Measurements from ENCODE around the gene TBL1XR1.

The TBL1XR1 gene

DNA sequence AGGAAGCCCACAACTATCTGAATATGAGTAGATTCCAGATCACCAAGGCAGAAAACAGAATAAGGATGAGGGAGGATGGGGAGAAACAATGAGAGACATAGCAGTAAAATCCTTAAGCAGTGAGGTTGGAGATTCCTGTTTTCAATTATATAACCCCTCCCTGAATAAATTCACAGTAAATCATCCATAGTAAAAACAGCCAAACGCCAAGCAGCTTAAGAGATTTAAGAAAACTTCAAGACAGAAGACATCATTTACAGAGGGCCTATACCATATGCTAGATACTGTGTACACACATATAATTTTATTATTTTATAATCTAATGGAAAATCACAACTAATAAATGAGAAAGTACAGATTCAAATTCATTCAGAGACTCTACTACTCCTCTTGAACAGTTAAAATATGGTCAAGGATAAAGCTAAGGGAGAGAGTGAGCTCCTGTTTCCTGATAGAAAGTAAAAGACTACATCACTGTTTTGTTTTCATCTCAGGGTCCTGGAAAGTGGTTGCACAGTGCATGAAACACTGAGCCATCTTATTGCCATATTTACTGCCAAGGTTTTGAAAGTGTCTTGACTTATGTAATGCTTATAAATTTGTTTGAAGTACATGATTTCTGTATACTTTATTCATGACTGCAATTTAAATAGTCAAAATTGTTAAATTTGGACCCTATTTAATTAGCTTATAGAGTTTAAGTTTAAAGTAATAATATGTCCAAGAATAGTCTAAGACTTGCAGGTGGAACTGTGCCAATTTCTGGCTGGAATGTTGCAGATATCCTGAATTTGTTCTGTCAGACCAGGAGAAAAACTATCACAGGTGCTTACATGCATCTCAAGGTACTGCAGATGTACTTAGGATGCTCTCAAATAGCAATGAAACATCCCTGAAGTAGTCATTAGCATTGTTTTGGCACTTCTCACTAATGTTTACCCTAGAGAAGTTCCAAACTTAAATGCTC, 141.4 kb downstream of the TBL1XR1 start:
- H3K4me3 ChIP-seq (ENCODE audit: low read depth, low read length) = no peak overlapping the region
- TF ChIP-seq, protein P1, sequence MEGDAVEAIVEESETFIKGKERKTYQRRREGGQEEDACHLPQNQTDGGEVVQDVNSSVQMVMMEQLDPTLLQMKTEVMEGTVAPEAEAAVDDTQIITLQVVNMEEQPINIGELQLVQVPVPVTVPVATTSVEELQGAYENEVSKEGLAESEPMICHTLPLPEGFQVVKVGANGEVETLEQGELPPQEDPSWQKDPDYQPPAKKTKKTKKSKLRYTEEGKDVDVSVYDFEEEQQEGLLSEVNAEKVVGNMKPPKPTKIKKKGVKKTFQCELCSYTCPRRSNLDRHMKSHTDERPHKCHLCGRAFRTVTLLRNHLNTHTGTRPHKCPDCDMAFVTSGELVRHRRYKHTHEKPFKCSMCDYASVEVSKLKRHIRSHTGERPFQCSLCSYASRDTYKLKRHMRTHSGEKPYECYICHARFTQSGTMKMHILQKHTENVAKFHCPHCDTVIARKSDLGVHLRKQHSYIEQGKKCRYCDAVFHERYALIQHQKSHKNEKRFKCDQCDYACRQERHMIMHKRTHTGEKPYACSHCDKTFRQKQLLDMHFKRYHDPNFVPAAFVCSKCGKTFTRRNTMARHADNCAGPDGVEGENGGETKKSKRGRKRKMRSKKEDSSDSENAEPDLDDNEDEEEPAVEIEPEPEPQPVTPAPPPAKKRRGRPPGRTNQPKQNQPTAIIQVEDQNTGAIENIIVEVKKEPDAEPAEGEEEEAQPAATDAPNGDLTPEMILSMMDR (IDR thresholded peaks at IDR 0.05; ENCODE audit: borderline replicate concordance, insufficient read depth, low read depth, low read length) = no peak

DNA sequence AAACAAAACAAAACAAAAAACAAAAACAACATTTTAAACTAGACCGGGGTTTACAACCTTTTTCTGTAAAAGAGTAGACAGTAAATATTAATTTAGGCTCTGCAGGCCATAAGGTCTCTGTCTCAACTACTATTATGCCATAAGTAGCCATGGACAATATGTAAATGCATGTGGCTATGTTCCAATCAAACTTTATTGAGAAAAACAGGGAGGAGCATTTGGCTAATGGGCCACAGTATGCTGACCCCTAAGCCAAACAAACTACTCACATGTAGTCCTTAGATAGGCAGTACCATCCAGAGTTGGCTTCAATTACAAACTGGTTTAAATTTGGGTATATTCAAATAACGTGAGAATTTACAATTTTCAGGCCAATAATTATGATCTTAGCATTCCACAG, 144.2 kb downstream of the TBL1XR1 start:
- H3K4me3 ChIP-seq (ENCODE audit: low read depth, low read length) = no peak overlapping the region
- TF ChIP-seq, protein P1 (IDR thresholded peaks at IDR 0.05; ENCODE audit: borderline replicate concordance, insufficient read depth, low read depth, low read length) = no peak

DNA sequence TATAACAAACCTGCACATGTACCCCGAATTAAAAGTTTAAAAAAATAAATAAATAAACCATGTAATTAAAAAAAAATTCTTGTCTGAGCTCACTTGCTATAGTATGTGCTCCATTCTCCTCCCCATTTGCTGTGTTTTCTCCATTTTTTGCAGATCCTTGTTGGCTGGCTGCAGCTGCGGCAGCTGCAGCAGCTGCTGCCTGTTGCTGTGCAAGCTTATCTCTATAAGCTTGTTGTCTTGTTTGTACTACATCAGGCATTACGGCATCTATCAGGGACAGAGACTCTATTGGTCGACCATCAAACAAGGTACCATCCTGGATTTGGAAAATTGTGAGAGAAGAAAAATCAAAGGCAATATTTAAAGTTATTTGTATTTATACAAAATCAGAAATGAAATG, 145.9 kb downstream of the TBL1XR1 start:
- TF ChIP-seq, protein P1 (IDR thresholded peaks at IDR 0.05; ENCODE audit: borderline replicate concordance, insufficient read depth, low read depth, low read length) = no peak
- no peak overlapping the region for H3K4me3 ChIP-seq (ENCODE audit: low read depth, low read length)

DNA sequence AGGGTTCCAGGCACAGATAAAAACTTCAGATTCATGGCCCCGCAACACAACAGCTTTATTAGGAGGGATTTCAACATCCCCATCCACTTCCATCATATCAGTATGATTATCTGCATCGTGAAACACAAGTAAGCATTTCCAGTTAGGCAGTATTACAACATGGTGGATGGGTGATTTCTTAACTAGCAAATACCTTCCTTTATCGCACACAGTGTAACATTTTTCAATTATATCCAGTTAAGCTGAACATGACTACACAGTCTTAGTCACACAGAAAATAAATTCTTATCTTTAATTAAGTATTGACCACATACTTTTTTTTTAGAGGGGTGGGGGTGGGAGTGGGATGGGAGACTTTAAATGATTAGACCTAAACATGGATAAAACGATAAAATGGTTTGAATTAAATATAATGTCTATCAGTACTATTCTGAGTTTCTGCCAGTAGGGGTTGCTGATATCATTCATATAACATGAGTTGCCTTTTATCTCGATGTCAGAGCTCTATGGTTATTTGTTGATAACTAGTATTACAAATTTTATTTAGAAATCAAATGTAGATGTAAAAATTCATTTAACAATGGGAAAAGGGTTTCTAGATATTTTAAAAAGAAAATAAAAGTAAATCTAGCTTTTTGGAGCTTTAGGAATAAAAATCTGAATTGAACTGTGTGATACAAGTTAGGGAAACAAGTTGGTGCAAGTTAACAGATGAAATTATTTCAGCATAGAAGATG, 146.6 kb downstream of the TBL1XR1 start:
- TF ChIP-seq, protein P1 (IDR thresholded peaks at IDR 0.05; ENCODE audit: borderline replicate concordance, insufficient read depth, low read depth, low read length) = no peak
- no peak overlapping the region for H3K4me3 ChIP-seq (ENCODE audit: low read depth, low read length)

DNA sequence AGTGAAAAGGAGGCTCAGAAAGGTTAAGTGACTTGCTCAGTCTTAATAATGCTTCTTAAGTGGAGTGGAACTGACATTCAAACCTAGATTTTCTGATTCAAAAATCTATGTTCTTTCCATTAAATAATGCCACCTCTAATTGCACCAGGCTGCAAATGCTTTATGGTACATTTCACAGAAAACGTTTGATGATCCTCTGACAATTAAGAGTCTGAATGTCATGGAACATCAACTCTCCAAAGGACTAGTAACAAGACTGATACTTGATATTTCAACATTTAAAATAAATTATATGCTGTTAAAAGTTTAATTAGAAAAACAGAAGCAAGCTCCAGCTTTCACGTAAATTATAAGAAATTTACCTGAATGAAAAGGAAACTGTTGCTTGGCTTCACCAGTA, 151.5 kb downstream of the TBL1XR1 start:
- H3K4me3 ChIP-seq (ENCODE audit: low read depth, low read length) = no peak overlapping the region
- TF ChIP-seq, protein P1 (IDR thresholded peaks at IDR 0.05; ENCODE audit: borderline replicate concordance, insufficient read depth, low read depth, low read length) = no peak

DNA sequence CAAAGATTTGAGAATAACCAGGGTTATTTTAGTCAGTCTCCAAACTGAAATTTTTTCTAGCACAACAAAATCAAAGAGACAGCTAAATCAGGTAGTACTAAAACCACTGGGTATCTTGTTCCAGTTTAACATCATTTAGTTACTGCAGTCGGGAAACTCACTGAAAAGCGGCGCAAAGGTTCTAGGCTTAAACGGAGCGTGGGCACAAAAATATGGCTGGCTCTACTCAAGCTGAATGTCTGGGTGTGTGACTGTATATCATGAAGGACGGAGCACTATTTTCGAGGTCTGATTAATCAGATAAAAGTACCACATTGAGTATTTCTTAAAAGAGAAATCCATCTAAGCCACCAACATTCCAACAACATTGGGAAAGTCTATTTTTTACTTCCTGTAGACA, 152.1 kb downstream of the TBL1XR1 start:
- no peak overlapping the region for H3K4me3 ChIP-seq (ENCODE audit: low read depth, low read length)
- TF ChIP-seq, protein P1 (IDR thresholded peaks at IDR 0.05; ENCODE audit: borderline replicate concordance, insufficient read depth, low read depth, low read length) = no peak

All from GM12875 (cell line).